Activated B cell treated with CpG ODN at 0.5 μM for 24 hours (primary cell): ENCODE data around the gene ASPG. TPM values are rescaled to one million over a fixed set of nuclear protein-coding genes. Genes with fewer than 3 reads are reported as not detected.

Experiments used
- ATAC-seq: fragments of 200-7000 bp; cut with Tn5 transposase; one replicate; pipeline ENCODE4 v1.10.0; 2021; ENCODE audit warnings: low read depth, mild to moderate bottlenecking, moderate library complexity
- CTCF ChIA-PET: fragments of 350-600 bp; sonication (Branson Sonifier 250); formaldehyde crosslinking; loops from one replicate; lab custom pipeline; 2021; ENCODE audit warnings: antibody characterized with exemption; lab: Charles Lee
- POLR2A ChIA-PET: fragments of 350-600 bp; sonication (Branson Sonifier 250); formaldehyde crosslinking; loops from one replicate; lab custom pipeline; 2021; ENCODE audit warnings: antibody characterized with exemption; lab: Charles Lee
- DNase-seq: peaks from one replicate; pipeline ENCODE4 v3.0.0; 2022
- H3K27ac Mint-ChIP-seq: one replicate; pipeline ENCODE4 v1.8.0; 2020; ENCODE audit warnings: mixed read lengths
- H3K27me3 Mint-ChIP-seq: one replicate; pipeline ENCODE4 v1.8.0; 2021; ENCODE audit warnings: mixed read lengths
- H3K36me3 Mint-ChIP-seq: one replicate; pipeline ENCODE4 v1.8.0; 2021; ENCODE audit warnings: low read depth, mixed read lengths
- H3K4me1 Mint-ChIP-seq: one replicate; pipeline ENCODE4 v1.8.0; 2021; ENCODE audit warnings: mixed read lengths
- H3K4me3 Mint-ChIP-seq: one replicate; pipeline ENCODE4 v1.8.0; 2020; ENCODE audit warnings: mild to moderate bottlenecking, mixed read lengths
- H3K9me3 Mint-ChIP-seq: one replicate; pipeline ENCODE4 v1.8.0; 2020; ENCODE audit warnings: mixed read lengths
- intact Hi-C: fragments of 100-400 bp; cut with micrococcal nuclease; formaldehyde crosslinking; loops from one replicate; pipeline ENCODE4 v1.15.1; 2024
- total RNA-seq: library from RNA; stranded (reverse); gene quantifications from 2 replicates; pipeline ENCODE4 v1.2.3, GENCODE V29; 2022
- TF ChIP-seq, protein P1 (sequence below): fragments of 200-600 bp; IDR thresholded peaks from one replicate; pipeline ENCODE4 v1.8.0; 2022; ENCODE audit warnings: antibody characterized with exemption, mild to moderate bottlenecking

ASPG gene
- total RNA-seq, 1 donor from 2014 or later = not detected

DNA sequence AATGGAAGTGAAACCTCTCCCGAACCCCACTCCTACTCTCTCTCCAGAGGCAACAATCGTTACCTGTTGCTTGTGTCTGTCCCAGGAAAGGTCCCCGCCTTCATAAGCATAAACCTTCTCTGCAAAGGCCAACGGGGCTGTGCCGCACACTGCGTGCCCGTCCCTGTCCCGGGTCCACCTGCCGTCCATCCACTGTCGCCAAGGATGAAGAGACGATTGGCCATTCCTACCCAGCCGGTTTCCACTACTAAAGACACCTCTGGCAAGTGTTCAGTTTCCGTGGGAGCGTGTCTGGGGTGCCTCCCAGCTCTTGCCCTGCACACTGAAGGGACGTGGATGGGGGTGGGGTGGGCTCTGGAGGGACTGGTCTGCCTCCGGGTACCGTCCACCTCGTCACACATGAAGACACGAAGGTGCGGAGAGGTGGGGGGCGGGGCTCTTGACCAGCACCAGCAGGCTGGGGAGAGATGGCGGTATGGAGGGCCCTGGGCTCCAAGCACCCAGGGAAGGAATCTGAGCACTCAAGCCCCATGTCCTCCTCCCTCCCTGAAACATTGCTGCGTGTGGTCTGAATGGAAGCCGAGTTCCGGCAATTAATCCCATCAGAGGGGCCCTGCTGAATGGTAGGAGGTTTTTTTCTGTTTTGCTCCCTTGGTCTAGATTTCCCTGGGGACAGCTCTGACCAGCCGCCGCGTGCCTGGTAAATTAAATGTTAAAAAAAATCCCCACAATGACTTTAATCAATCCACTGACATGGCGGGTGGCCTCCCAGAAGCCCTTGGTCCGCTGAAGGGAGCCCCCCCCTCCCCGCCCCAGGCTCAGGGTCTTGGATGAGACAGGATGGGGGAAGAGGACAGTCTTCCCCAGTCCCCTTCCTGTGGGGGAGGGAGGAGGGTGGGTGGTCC is 48.8 kb downstream of the ASPG start:
- intact Hi-C loops = no loop called here
- no peak for ATAC-seq
- CTCF ChIA-PET = no interaction called here

DNA sequence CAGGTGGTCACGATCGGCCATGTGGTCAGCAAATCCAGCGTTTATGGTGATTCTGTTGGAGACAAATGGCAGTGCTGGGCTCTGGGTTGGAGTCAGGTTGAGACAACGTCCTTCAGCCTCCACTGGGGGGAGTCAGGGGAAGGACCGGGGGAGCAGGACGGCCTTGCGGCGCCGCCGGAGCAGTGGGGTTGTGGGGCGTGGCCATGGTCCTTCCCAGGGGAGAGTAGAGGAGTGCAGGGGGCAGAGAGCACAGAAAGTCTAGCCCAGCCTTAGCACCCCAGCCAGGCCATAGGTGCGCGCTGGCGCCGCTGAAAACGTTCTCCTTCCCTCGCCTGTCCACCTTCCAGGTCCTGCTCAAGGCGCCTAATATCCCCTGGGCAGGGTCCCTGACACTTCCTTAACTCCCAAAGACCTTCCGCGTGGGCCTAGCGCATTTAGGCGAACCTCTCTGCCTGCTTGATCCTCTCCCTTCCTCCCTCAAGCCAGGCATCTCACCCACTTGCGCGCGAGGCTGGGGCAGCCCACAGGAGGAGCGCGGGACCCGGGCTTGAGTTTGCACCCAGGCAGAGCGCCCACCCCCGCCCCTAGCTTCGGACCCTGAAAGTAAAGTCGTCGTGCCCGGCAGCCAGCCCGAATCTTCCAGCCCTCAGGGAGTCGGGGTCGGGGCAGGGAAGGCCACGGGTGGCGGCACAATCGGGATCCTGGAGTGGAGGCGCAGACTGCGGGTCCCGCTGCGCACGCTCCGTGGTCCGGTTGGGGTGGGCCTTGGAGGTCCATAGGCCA is 49.8 kb downstream of the ASPG start:
- DNase-seq (no peak), ATAC-seq (no peak)
- H3K4me1 Mint-ChIP-seq = peaks cover 13% of the 10 kb centered on the region
- no peak overlapping the region for H3K27ac Mint-ChIP-seq
- POLR2A ChIA-PET = no interaction called here
- no peaks in the 10 kb centered on the region for H3K36me3 Mint-ChIP-seq
- intact Hi-C loops = no loop called here
- CTCF ChIA-PET = no interaction called here
- H3K9me3 Mint-ChIP-seq = no peaks in the 10 kb centered on the region
- TF ChIP-seq, protein P1, sequence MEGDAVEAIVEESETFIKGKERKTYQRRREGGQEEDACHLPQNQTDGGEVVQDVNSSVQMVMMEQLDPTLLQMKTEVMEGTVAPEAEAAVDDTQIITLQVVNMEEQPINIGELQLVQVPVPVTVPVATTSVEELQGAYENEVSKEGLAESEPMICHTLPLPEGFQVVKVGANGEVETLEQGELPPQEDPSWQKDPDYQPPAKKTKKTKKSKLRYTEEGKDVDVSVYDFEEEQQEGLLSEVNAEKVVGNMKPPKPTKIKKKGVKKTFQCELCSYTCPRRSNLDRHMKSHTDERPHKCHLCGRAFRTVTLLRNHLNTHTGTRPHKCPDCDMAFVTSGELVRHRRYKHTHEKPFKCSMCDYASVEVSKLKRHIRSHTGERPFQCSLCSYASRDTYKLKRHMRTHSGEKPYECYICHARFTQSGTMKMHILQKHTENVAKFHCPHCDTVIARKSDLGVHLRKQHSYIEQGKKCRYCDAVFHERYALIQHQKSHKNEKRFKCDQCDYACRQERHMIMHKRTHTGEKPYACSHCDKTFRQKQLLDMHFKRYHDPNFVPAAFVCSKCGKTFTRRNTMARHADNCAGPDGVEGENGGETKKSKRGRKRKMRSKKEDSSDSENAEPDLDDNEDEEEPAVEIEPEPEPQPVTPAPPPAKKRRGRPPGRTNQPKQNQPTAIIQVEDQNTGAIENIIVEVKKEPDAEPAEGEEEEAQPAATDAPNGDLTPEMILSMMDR = no peak
- peaks cover 40% of the 10 kb centered on the region for H3K27me3 Mint-ChIP-seq
- H3K4me3 Mint-ChIP-seq = peak overlapping the region; percentile 52

More for the DNA sequence above, 48.8 kb downstream of the ASPG start:
- POLR2A ChIA-PET = no interaction called here
- Mint-ChIP-seq H3K4me3 (no peak overlapping the region), H3K9me3 (peaks cover 4% of the 10 kb centered on the region), H3K36me3 (peaks cover 2% of the 10 kb centered on the region), H3K4me1 (peaks cover 13% of the 10 kb centered on the region), H3K27ac (no peak overlapping the region), H3K27me3 (peaks cover 43% of the 10 kb centered on the region)
- no peak for DNase-seq
- TF ChIP-seq, protein P1 = no peak

DNA sequence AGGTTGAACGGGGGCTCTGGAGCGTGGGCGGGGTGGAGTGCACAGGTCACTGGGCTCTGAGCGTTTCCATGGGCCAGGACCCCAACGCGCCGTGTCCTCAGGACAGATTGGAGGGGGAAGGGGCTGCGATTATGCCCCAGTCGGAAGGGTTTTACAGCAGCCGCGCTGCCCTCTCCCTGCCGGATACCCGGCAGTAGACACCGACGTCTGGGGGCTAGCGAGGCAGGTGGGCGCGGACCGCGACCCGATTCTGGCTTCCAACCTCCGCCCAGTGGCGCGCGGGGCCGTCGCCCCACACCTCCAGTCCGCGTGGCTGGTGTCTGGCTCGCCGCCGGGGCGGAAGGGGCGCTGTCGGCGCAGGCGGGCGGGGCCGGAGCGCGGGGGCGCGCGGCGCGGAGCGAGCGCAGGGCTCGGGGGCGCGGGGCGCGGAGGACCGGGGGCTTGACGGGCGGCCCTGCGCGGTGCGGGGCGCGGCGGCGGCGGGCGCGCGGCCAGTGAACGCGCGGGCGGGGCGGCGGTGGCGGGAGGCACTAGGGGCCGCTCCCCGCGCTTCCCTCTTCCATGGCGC is 50.5 kb downstream of the ASPG start:
- ChIA-PET POLR2A (no interaction called here), CTCF (no interaction called here)
- TF ChIP-seq, protein P1 = no peak
- ATAC-seq (no peak), DNase-seq (no peak)
- H3K27ac Mint-ChIP-seq = no peak overlapping the region
- H3K27me3 Mint-ChIP-seq = peaks cover 38% of the 10 kb centered on the region
- intact Hi-C loops = no loop called here
- H3K4me3 Mint-ChIP-seq = peak overlapping the region; percentile 52
- no peaks in the 10 kb centered on the region for H3K9me3 Mint-ChIP-seq
- H3K4me1 Mint-ChIP-seq = peaks cover 13% of the 10 kb centered on the region
- no peaks in the 10 kb centered on the region for H3K36me3 Mint-ChIP-seq

GRCh38 chr14:104136472-104137296 is 51.2 kb downstream of the ASPG start:
- Mint-ChIP-seq H3K9me3 (no peaks in the 10 kb centered on the region), H3K27me3 (peaks cover 38% of the 10 kb centered on the region), H3K4me3 (peak overlapping the region; percentile 66), H3K36me3 (no peaks in the 10 kb centered on the region), H3K4me1 (peaks cover 13% of the 10 kb centered on the region), H3K27ac (no peak overlapping the region)
- DNase-seq = no peak
- ATAC-seq = no peak
- intact Hi-C loops = no loop called here
- POLR2A ChIA-PET = no interaction called here
- TF ChIP-seq, protein P1 = no peak
- CTCF ChIA-PET = interaction anchor here (1.1 kb wide), 1 partner anchor 427 kb away, joined by 7 read pairs; no protein-coding TSS in a partner anchor
